Panc1 (cell line): ENCODE data around the gene MYO18A. TPM values are rescaled to one million over a fixed set of nuclear protein-coding genes. Genes with fewer than 3 reads are reported as not detected.

ENCODE experiments used
- ATAC-seq: fragments of 200-7000 bp; cut with Tn5 transposase; 2 replicates; pipeline ENCODE4 v1.9.1; 2020; ENCODE audit warnings: mild to moderate bottlenecking, moderate library complexity
- BruUV-seq: library from RNA; stranded (reverse); fragments of 400-500 nt; replicated peaks from 2 replicates; lab custom pipeline; 2021; lab: Mats Ljungman, UMichigan
- CTCF ChIA-PET: fragments of 300-600 bp; sonication (Branson Sonifier 250); formaldehyde crosslinking; loops from one replicate; lab custom pipeline; 2022; ENCODE audit warnings: antibody characterized with exemption; lab: Charles Lee
- POLR2A ChIA-PET: fragments of 300-600 bp; sonication (Branson Sonifier 250); formaldehyde crosslinking; loops from one replicate; lab custom pipeline; 2022; ENCODE audit warnings: antibody characterized with exemption; lab: Charles Lee
- DNase-seq: peaks from one replicate; pipeline ENCODE4 v3.0.0-alpha.2; 2010; ENCODE audit warnings: low read depth, low spot score
- H3K27ac ChIP-seq: 2 replicates; pipeline ENCODE4 v1.5.1; 2011; ENCODE audit warnings: mild to moderate bottlenecking, low read length, inconsistent platforms
- H3K27me3 ChIP-seq: fragments of 200-500 bp; sonication (Bioruptor generic); 2 replicates; pipeline ENCODE4 v1.6.0; 2014; ENCODE audit warnings: low read length, inconsistent platforms; ENCODE audit not compliant: control insufficient read depth, insufficient read depth
- H3K36me3 ChIP-seq: fragments of 200-500 bp; sonication (Bioruptor generic); 2 replicates; pipeline ENCODE4 v1.5.1; 2014; ENCODE audit warnings: inconsistent platforms, mild to moderate bottlenecking, low read length, moderate library complexity; ENCODE audit not compliant: control insufficient read depth, insufficient read depth
- H3K4me1 ChIP-seq: 2 replicates; pipeline ENCODE4 v1.5.1; 2011; ENCODE audit warnings: inconsistent platforms, mild to moderate bottlenecking, low read length, moderate library complexity; ENCODE audit not compliant: control insufficient read depth, insufficient read depth
- H3K4me3 ChIP-seq, 2 experiments: 2 replicates each; pipeline ENCODE4 v1.5.1; 2011 to 2012; ENCODE audit warnings: low read depth in 2 of 2, low read length in 2 of 2, mild to moderate bottlenecking in 2 of 2, inconsistent platforms in 1 of 2, moderate library complexity in 1 of 2
- H3K9me3 ChIP-seq: fragments of 200-500 bp; sonication (Bioruptor generic); 2 replicates; pipeline ENCODE4 v1.5.1; 2014; ENCODE audit warnings: low read depth, mild to moderate bottlenecking, inconsistent platforms, low read length, moderate library complexity; ENCODE audit not compliant: control insufficient read depth, insufficient read depth
- POLR2AphosphoS5 ChIP-seq: IDR thresholded peaks from 2 replicates; pipeline ENCODE4 v1.6.1; 2012; ENCODE audit warnings: mild to moderate bottlenecking, low read depth, low read length, moderate library complexity
- SIN3A ChIP-seq: IDR thresholded peaks from 2 replicates; pipeline ENCODE4 v1.6.1; 2012; ENCODE audit warnings: low read depth, mild to moderate bottlenecking, low read length, moderate library complexity, borderline replicate concordance; ENCODE audit not compliant: insufficient read depth
- TCF7L2 ChIP-seq: IDR thresholded peaks from 2 replicates; pipeline ENCODE4 v1.6.1; 2011; ENCODE audit warnings: mild to moderate bottlenecking, low read depth, low read length, inconsistent platforms
- in situ Hi-C: cut with HindIII; loops from 2 replicates; pipeline ENCODE4 v1.10.0; 2016; ENCODE audit warnings: low sequenced_read_pairs, low pct_unique_long_range_greater_than_20kb
- intact Hi-C: fragments of 100-400 bp; cut with micrococcal nuclease; formaldehyde crosslinking; loops from one replicate; pipeline ENCODE4 v1.10.0; 2022; ENCODE audit not compliant: unreplicated experiment
- total RNA-seq: library from RNA; stranded (reverse); gene quantifications from one replicate; pipeline ENCODE4 v1.2.1, GENCODE V29; 2021; ENCODE audit not compliant: unreplicated experiment
- TF ChIP-seq, protein P1 (sequence below): fragments of 450-650 bp; IDR thresholded peaks from 2 replicates; pipeline ENCODE4 v1.5.1; 2017; ENCODE audit warnings: mild to moderate bottlenecking
- TF ChIP-seq, protein P2 (sequence below), 2 experiments: IDR thresholded peaks; 2 replicates each; pipeline ENCODE4 v1.6.1; 2011 to 2012; ENCODE audit warnings: low read depth in 2 of 2, control low read depth in 1 of 2, low read length in 1 of 2, mild to moderate bottlenecking in 1 of 2, moderate library complexity in 1 of 2; ENCODE audit not compliant: insufficient read depth in 1 of 2

MYO18A gene
- total RNA-seq, 1 experiment from 2014 or later = 108 TPM

DNA sequence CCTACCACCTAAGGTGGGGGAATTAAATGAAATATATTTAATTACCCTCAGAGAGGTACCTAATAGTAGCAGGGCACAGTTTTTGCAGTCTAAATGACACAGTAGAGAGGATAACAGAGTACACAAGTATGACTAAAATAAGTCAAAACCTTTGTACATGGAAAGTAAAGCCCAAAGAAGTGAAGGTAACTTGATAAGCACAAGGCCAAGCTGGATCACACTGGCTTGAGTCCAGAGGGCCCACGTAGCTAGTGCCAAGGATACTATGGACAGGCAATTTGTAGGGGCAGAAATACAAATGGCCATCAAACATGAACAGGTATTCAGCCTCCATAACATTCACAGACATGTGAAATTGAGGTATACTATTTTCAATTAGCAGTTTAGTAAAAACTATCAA, 7.6 kb downstream of the MYO18A start:
- DNase-seq (no peak), ATAC-seq (no peak)
- Histone ChIP-seq H3K4me1 (peaks cover 25% of the 10 kb centered on the region), H3K4me3 (no peak overlapping the region), H3K9me3 (no peaks in the 10 kb centered on the region), H3K27ac (no peak overlapping the region; the same call in 1 of the 2 replicates), H3K36me3 (no peaks in the 10 kb centered on the region), H3K27me3 (no peaks in the 10 kb centered on the region)
- ChIA-PET CTCF (interaction anchor here (0.6 kb wide), 1 partner anchor 47 kb away, joined by 3 read pairs; no protein-coding TSS in a partner anchor), POLR2A (no interaction called here)
- intact Hi-C loops (no loop called here), in situ Hi-C loops (no loop called here)
- TF ChIP-seq, protein P1, sequence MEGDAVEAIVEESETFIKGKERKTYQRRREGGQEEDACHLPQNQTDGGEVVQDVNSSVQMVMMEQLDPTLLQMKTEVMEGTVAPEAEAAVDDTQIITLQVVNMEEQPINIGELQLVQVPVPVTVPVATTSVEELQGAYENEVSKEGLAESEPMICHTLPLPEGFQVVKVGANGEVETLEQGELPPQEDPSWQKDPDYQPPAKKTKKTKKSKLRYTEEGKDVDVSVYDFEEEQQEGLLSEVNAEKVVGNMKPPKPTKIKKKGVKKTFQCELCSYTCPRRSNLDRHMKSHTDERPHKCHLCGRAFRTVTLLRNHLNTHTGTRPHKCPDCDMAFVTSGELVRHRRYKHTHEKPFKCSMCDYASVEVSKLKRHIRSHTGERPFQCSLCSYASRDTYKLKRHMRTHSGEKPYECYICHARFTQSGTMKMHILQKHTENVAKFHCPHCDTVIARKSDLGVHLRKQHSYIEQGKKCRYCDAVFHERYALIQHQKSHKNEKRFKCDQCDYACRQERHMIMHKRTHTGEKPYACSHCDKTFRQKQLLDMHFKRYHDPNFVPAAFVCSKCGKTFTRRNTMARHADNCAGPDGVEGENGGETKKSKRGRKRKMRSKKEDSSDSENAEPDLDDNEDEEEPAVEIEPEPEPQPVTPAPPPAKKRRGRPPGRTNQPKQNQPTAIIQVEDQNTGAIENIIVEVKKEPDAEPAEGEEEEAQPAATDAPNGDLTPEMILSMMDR = no peak
- TF ChIP-seq TCF7L2 (no peak), SIN3A (no peak), POLR2AphosphoS5 (no peak)
- TF ChIP-seq, protein P2, sequence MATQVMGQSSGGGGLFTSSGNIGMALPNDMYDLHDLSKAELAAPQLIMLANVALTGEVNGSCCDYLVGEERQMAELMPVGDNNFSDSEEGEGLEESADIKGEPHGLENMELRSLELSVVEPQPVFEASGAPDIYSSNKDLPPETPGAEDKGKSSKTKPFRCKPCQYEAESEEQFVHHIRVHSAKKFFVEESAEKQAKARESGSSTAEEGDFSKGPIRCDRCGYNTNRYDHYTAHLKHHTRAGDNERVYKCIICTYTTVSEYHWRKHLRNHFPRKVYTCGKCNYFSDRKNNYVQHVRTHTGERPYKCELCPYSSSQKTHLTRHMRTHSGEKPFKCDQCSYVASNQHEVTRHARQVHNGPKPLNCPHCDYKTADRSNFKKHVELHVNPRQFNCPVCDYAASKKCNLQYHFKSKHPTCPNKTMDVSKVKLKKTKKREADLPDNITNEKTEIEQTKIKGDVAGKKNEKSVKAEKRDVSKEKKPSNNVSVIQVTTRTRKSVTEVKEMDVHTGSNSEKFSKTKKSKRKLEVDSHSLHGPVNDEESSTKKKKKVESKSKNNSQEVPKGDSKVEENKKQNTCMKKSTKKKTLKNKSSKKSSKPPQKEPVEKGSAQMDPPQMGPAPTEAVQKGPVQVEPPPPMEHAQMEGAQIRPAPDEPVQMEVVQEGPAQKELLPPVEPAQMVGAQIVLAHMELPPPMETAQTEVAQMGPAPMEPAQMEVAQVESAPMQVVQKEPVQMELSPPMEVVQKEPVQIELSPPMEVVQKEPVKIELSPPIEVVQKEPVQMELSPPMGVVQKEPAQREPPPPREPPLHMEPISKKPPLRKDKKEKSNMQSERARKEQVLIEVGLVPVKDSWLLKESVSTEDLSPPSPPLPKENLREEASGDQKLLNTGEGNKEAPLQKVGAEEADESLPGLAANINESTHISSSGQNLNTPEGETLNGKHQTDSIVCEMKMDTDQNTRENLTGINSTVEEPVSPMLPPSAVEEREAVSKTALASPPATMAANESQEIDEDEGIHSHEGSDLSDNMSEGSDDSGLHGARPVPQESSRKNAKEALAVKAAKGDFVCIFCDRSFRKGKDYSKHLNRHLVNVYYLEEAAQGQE (IDR thresholded peaks at IDR 0.05; ENCODE audit: insufficient read depth in 1 of 2, low read depth in 2 of 2, low read length in 1 of 2) = no peak
- no TSS peak for BruUV-seq

DNA sequence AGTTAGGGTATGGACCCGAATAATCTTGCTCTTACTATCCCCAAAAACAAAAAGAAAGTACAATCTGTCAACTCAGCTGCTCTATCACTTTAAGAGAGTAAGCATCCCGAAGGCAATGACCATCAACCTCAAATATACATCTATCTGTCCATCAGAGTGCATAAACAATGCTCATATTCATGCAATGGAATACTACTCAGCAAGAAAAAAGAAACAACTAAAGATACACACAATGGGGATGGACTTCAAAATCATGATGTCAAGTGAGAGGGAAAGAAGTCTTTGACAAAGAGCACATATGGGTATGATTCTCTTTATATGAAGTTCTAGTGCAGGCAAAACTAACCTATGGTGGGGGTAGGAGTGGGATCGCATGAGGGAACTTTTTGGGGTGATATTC, 9.5 kb downstream of the MYO18A start:
- DNase-seq (no peak), ATAC-seq (no peak)
- TF ChIP-seq, protein P1 = no peak
- TF ChIP-seq SIN3A (no peak), POLR2AphosphoS5 (no peak), TCF7L2 (no peak)
- TF ChIP-seq, protein P2 (IDR thresholded peaks at IDR 0.05; ENCODE audit: insufficient read depth in 1 of 2, low read depth in 2 of 2, low read length in 1 of 2) = no peak
- intact Hi-C loops (no loop called here), in situ Hi-C loops (no loop called here)
- no peaks in the 10 kb centered on the region for H3K27me3 ChIP-seq
- CTCF ChIA-PET = no interaction called here
- H3K36me3 ChIP-seq = no peaks in the 10 kb centered on the region
- no peaks in the 10 kb centered on the region for H3K9me3 ChIP-seq
- POLR2A ChIA-PET = no interaction called here
- H3K4me1 ChIP-seq = peaks cover 13% of the 10 kb centered on the region
- H3K4me3 ChIP-seq = no peak overlapping the region
- BruUV-seq = no TSS peak
- no peak overlapping the region for H3K27ac ChIP-seq
